ENCODE data around the gene ARSB. TPM values are rescaled to one million over a fixed set of nuclear protein-coding genes. Genes with fewer than 3 reads are reported as not detected.
A peak's percentile ranks its signal among the peaks of the same experiment; 100 is the strongest.

ARSB gene
- total and polyA plus RNA-seq, 2 donors (not counting 1 experiment from before 2014, with no cell fraction given), result 10.1 to 27.7 TPM

- Histone ChIP-seq H3K27me3 (ENCODE audit: control insufficient read depth, insufficient read depth, low read length) (no peaks in the 10 kb centered on the region), H3K4me2 (ENCODE audit: extremely low read depth, insufficient read depth, low read length) (no peak overlapping the region), H3K9ac (ENCODE audit: insufficient read depth, low read length) (no peak overlapping the region), H3K9me3 (ENCODE audit: control insufficient read depth, insufficient read depth, low read depth, low read length) (no peaks in the 10 kb centered on the region), H3K4me1 (ENCODE audit: control insufficient read depth, extremely low read depth, insufficient read depth, low read length) (peaks cover 4% of the 10 kb centered on the region), H3K27ac (ENCODE audit: insufficient read depth, low read length) (no peak overlapping the region), H3K79me2 (ENCODE audit: control insufficient read depth, insufficient read depth, low read length) (no peaks in the 10 kb centered on the region), H3K4me3 (replicated peaks in 1 of 4; ENCODE audit: control extremely low read depth in 1 of 4, insufficient read depth in 1 of 4, low read depth in 3 of 4, low read length in 4 of 4) (no peak overlapping the region), H4K20me1 (ENCODE audit: control insufficient read depth, extremely low read depth, insufficient read depth, low read length) (no peaks in the 10 kb centered on the region), H3K36me3 (ENCODE audit: control insufficient read depth, insufficient read depth, low read length) (no peaks in the 10 kb centered on the region), H2AFZ (ENCODE audit: low read length) (no peak overlapping the region)
- TF ChIP-seq EZH2 (IDR thresholded peaks at IDR 0.05; ENCODE audit: low read length, missing control alignments), result no peak
- no peak for TF ChIP-seq CTCF (conservative IDR thresholded peaks at IDR 0.05 in 1 of 2, IDR thresholded peaks at IDR 0.05 in 1 of 2; ENCODE audit: low read depth in 1 of 2, low read length in 2 of 2)
- no peak for DNase-seq (ENCODE audit: low read depth in 2 of 2)
Observed at GRCh38 chr5:78968781-78969180, 16.3 kb downstream of the ARSB start.

GRCh38 chr5:78964889-78965288 lies 20.2 kb downstream of the ARSB start:
- peak; percentile 64 to 82 for DNase-seq (ENCODE audit: low read depth in 2 of 2)
- TF ChIP-seq EZH2 (IDR thresholded peaks at IDR 0.05; ENCODE audit: low read length, missing control alignments) (no peak), CTCF (conservative IDR thresholded peaks at IDR 0.05 in 1 of 2, IDR thresholded peaks at IDR 0.05 in 1 of 2; ENCODE audit: low read depth in 1 of 2, low read length in 2 of 2) (peak; percentile 40 to 47)

GRCh38 chr5:78961743-78962142 lies 23.4 kb downstream of the ARSB start:
- H3K27ac ChIP-seq (ENCODE audit: insufficient read depth, low read length), result no peak overlapping the region
- TF ChIP-seq EZH2 (IDR thresholded peaks at IDR 0.05; ENCODE audit: low read length, missing control alignments) (no peak), CTCF (conservative IDR thresholded peaks at IDR 0.05 in 1 of 2, IDR thresholded peaks at IDR 0.05 in 1 of 2; ENCODE audit: low read depth in 1 of 2, low read length in 2 of 2) (no peak)
- H4K20me1 ChIP-seq (ENCODE audit: control insufficient read depth, extremely low read depth, insufficient read depth, low read length), result no peaks in the 10 kb centered on the region
- peak in 1 of 2 donors; percentile 47 for DNase-seq (ENCODE audit: low read depth in 2 of 2)
- H3K4me1 ChIP-seq (ENCODE audit: control insufficient read depth, extremely low read depth, insufficient read depth, low read length), result no peaks in the 10 kb centered on the region
- no peaks in the 10 kb centered on the region for H3K9me3 ChIP-seq (ENCODE audit: control insufficient read depth, insufficient read depth, low read depth, low read length)
- no peak overlapping the region for H3K4me3 ChIP-seq (replicated peaks in 1 of 4; ENCODE audit: control extremely low read depth in 1 of 4, insufficient read depth in 1 of 4, low read depth in 3 of 4, low read length in 4 of 4)
- no peak overlapping the region for H3K4me2 ChIP-seq (ENCODE audit: extremely low read depth, insufficient read depth, low read length)
- H3K79me2 ChIP-seq (ENCODE audit: control insufficient read depth, insufficient read depth, low read length), result no peaks in the 10 kb centered on the region
- H2AFZ ChIP-seq (ENCODE audit: low read length), result no peak overlapping the region
- H3K36me3 ChIP-seq (ENCODE audit: control insufficient read depth, insufficient read depth, low read length), result no peaks in the 10 kb centered on the region
- H3K9ac ChIP-seq (ENCODE audit: insufficient read depth, low read length), result no peak overlapping the region
- no peaks in the 10 kb centered on the region for H3K27me3 ChIP-seq (ENCODE audit: control insufficient read depth, insufficient read depth, low read length)

More at GRCh38 chr5:78964889-78965288, 20.2 kb downstream of the ARSB start:
- Histone ChIP-seq H3K79me2 (ENCODE audit: control insufficient read depth, insufficient read depth, low read length) (no peaks in the 10 kb centered on the region), H3K4me1 (ENCODE audit: control insufficient read depth, extremely low read depth, insufficient read depth, low read length) (no peaks in the 10 kb centered on the region), H4K20me1 (ENCODE audit: control insufficient read depth, extremely low read depth, insufficient read depth, low read length) (no peaks in the 10 kb centered on the region), H2AFZ (ENCODE audit: low read length) (no peak overlapping the region), H3K4me2 (ENCODE audit: extremely low read depth, insufficient read depth, low read length) (no peak overlapping the region), H3K9me3 (ENCODE audit: control insufficient read depth, insufficient read depth, low read depth, low read length) (no peaks in the 10 kb centered on the region), H3K27me3 (ENCODE audit: control insufficient read depth, insufficient read depth, low read length) (no peaks in the 10 kb centered on the region), H3K4me3 (replicated peaks in 1 of 4; ENCODE audit: control extremely low read depth in 1 of 4, insufficient read depth in 1 of 4, low read depth in 3 of 4, low read length in 4 of 4) (no peak overlapping the region), H3K36me3 (ENCODE audit: control insufficient read depth, insufficient read depth, low read length) (no peaks in the 10 kb centered on the region), H3K9ac (ENCODE audit: insufficient read depth, low read length) (no peak overlapping the region), H3K27ac (ENCODE audit: insufficient read depth, low read length) (no peak overlapping the region)
